Activated CD8-positive, alpha-beta memory T cell treated with anti-CD3 and anti-CD28 coated beads, Interleukin-2, amount 50 U/mL, for 4 hours (primary cell): ENCODE data around the gene RPTN.
A peak's percentile ranks its signal among the peaks of the same experiment; 100 is the strongest.

Source experiments
- DNase-seq: peaks from one replicate; pipeline ENCODE4 v3.0.0-alpha.2; 2020

Gene RPTN

DNA sequence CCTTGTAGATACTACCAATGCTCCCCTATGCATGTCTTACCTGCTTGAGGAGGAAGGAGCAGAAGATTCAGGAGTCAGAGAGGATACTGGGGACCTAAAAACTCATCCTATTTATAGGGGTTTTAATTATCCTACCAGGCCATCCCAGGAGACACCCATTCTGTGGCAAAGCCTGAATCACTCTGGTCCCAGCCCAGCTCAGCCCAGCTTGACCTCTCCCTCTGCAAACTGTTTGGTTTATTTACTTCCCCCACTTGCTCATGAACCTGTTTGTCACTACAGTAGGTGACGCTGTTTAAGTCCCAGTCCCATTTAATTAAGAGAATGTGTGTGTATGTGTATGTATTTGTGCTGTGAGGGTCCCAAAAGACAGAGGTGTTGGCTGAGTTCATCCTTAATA is at the start of gene RPTN:
Gene RPTN, minus strand, starts transcription at position 85 of the 400 bp plus-strand sequence. CDS start 1,339 bp downstream, outside the sequence.
- no peak for DNase-seq

DNA sequence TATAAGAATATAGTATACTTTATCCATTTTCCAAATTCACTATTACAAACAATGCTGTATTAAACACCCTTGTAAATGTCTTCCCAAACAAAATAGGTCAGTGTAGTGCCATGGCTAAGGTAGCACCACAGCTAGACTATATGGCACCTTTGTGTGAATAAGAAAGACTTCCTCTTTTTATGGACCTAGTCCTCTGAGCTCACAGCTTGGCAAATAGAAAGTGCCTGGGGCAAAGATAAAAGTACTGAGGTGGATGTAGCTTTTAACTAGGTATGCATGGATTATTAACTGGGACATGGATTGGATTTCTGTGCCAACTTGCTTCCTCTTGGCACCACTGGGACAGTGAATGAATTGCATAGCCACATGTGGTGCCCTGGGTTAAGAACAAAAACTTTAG is 40.0 kb upstream of the RPTN start:
- no peak for DNase-seq

DNA sequence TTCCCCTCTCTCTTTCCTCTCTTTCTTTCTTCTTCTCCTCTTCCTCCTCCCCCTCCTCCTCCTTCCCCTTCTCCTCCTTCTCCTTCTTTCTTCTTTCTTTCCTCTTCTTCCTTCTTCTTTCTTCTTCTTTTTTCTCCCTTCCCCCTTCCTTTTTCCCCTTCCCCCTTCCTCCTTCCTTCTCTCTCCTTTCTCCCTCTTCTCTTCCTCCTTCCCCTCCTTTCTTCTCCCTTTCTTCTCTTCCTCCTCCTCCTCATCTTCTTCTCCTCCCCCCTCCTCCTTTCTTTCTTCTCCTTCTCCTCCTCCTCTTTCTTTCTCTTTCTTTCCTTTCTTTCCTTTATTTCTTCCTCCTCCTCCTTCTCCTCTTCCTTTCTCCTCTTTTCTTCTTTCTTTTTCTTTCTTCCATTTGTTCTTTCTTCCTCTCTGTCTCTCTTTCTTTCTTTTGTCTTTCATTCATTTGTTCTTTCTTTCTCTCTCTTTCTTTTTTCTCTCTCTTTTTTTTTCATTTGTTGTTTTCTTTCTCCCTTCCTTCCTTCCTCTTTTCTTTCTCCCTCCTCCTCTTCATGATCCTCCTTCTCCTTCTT is 38.4 kb upstream of the RPTN start:
- DNase-seq: no peak

GRCh38 chr1:152191711-152192110 is 32.7 kb upstream of the RPTN start:
- DNase-seq: no peak

GRCh38 chr1:152191260-152191659 is 32.2 kb upstream of the RPTN start:
- DNase-seq: no peak

- no peak for DNase-seq
Measured at GRCh38 chr1:152190589-152190988, 31.6 kb upstream of the RPTN start.

- DNase-seq: peak; percentile 71
Measured at GRCh38 chr1:152189657-152190442, 30.8 kb upstream of the RPTN start.

GRCh38 chr1:152188673-152189591 is 29.9 kb upstream of the RPTN start:
- DNase-seq: peak; percentile 83

DNA sequence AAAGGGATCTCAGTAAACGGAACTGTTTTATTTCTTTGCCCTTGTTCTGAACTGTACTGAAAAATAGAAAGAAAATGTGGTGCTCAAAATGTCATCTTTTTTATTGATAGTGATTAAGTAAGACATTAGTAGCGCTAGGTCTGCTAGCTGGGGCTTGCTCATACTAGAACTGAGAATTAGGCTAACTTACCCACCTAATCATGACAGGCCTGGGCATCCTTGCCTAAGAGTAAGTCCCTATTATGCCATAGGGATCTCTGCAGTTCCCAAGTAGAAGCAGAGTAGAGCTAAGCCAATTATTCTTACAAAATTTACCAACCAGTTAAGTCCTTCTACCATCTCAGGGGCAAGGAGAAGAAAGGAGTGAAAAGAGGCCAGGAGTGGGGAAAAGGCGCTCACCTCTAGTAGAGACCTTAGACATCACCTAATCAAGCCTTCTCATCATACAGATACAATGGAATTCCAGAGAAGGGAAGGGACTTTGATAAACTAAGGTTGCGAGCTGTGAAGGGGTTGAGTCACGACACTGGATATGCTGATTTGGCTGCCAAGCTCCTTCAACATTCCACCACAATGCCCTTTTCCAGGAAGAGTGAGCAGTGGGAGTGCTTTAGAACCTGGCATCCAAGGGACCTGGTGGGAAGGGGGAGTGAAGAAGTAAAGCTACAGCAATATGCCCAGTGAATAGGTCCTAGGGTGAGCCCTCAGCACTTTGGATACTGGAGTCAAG is 27.7 kb upstream of the RPTN start:
- DNase-seq: no peak

DNA sequence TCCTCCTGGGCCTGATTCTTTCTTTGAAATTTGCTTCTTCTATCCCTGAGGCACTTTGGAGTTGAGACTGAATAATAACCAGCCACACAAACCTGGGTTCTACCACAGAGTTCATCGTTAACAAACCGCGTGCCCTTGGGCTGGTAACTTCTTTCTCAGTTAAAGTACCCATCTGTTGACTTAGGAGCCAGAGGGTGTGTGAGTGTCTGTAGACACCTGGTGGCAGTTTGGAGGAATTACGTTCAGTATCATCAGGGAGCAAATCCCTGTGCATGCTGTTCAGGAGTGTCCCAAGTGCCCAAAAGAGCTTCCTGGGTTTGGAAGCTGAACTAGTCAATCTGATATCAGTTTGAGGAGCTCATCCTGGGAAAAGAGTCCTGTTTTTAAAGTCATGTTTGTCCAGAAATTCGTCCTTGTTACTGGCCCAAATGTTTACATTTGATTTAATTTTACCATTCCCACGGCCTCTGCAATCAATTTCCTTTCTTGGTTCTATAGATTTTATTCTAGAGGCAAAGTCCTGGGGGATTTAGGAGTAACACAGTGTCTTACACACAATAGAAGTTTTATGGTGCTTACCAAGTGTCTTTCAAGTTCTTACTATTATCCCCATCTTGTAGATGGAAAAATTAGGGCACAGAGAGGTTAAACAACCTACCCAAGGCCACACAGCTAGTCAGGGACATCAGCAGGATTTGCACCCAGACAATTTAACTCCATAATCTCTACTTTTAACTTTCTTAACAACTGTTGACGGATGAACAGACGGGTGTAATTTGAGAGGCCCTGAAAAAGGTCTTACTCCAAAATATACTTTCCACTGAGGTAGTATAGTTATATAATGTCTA is 26.7 kb upstream of the RPTN start:
- peak; percentile 18 for DNase-seq

- DNase-seq: no peak
Measured at GRCh38 chr1:152182944-152183361, 23.9 kb upstream of the RPTN start.

DNA sequence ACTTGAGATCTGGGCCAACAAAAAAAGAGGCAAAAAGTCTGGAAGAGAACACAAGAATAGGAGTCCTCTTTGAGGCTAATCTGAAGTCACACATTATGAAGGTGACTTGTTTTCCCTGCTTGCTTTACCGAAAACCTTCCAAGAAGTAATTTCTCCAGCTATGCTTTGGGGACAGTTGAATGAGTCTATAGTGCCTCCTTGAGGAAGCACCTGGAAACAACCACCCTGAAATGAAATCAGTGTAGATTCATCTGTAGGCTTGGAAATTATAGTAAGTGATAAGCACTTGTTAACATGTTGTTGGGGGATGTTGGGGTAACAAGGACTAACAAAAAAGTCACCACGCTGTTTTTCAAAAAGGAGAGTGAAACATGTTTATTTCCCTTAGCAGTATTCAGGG is 23.4 kb upstream of the RPTN start:
- no peak for DNase-seq

GRCh38 chr1:152179566-152179965 is 20.5 kb upstream of the RPTN start:
- no peak for DNase-seq

DNA sequence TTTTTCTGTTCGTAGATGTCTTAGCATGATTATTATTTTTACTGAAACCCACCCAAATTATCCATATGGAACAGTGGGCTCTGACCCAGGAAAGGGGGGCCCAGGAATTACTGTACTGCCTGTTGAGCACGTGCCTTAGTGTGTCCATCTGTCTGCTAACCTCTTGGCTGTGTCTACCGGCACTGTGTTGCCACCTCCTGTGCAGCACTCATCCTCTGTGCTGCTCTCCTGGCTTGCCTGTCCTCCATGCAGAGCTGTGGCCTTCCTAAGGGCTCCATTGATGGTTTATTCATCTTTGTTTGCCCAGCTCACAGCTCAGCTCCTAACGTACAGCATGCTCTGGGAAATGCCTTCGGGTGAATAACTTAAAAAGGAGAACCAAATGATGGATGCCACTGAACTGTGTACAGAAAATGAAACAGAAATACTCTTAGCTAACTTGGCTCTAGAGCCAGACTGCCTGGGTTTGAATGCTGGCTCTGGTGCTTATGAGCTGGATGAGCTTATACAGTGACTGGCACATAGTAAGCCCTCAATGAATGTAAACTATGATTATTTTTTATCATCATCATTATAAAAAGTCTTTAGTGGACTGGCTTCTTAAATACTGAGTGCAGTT is 11.4 kb upstream of the RPTN start:
- no peak for DNase-seq

DNA sequence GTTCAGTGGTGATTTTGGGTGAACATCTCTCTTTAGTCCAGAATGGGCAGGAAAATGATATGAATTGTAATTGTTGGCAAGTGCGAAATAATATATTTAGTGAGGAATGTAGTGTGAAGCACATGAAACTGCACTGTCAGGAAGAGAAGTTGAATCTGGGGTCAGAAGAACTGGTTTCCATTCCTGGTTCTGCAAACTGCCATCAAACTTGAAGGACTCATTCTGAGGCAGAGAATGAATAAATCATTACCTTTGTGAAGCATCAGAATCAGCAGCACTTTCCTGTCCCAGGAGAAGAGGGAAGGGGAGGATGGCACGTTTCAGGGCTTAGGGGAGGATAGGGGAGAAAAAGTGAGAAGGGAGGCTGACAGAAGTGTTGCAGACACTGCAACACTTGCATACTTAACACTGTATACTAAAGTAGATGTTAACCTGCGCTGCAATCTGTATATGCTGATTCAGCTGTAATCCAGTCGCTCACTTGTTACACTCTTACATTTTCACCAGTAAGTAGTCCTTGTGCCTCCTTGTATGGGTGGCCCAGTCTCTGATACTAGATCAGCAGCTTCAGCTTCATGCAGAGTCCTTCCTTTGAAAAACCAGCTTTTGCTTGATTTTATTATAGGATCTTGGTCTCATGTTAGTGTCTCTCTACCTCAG is 10.5 kb upstream of the RPTN start:
- no peak for DNase-seq

DNA sequence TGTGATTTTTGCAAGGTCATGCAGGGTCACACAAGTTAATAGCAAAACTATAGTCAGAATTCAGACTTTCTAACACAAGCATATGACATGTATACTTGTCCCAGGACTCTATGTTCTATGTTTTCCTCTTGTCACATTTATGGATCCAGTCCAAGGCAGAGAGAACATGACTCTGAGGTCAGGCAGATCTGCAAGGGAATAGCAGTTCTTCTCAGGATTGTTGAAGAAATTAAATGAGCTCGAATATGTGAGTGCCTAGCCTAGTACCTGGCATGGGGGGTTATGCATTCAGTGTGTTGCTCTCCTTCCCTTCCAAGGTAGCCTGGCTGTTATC is 9.5 kb upstream of the RPTN start:
- no peak for DNase-seq

GRCh38 chr1:152167835-152168534 is 9.0 kb upstream of the RPTN start:
- DNase-seq: no peak

GRCh38 chr1:152166966-152167365 is 7.9 kb upstream of the RPTN start:
- no peak for DNase-seq

- no peak for DNase-seq
Measured at GRCh38 chr1:152165286-152166077, 6.5 kb upstream of the RPTN start.
